Naive B cell (primary cell): ENCODE data around the gene SRGAP3. TPM values are rescaled to one million over a fixed set of nuclear protein-coding genes. Genes with fewer than 3 reads are reported as not detected.
A peak's percentile ranks its signal among the peaks of the same experiment; 100 is the strongest.

ENCODE experiments used
- ATAC-seq, 2 donors: fragments of 150-1000 bp; cut with Tn5 transposase; 2 replicates each; pipeline ENCODE4 v1.10.0; 2021; ENCODE audit warnings: low read depth in 2 of 2, mild to moderate bottlenecking in 2 of 2, moderate library complexity in 2 of 2
- DNase-seq: peaks from one replicate; pipeline ENCODE4 v3.0.0; 2022
- H3K27ac Mint-ChIP-seq, 6 donors: one replicate each; pipeline ENCODE4 v1.8.0; 2020 to 2022; ENCODE audit warnings: mild to moderate bottlenecking in 6 of 6, mixed read lengths in 6 of 6, moderate library complexity in 5 of 6, inconsistent platforms in 2 of 6
- H3K27me3 Mint-ChIP-seq, 3 donors: one replicate each; pipeline ENCODE4 v1.8.0; 2021 to 2022; ENCODE audit warnings: mixed read lengths in 3 of 3, mild to moderate bottlenecking in 1 of 3
- H3K36me3 Mint-ChIP-seq, 2 donors: one replicate each; pipeline ENCODE4 v1.8.0; 2020 to 2022; ENCODE audit warnings: mixed read lengths in 2 of 2, inconsistent platforms in 1 of 2, mild to moderate bottlenecking in 1 of 2
- H3K4me1 Mint-ChIP-seq, 3 donors: one replicate each; pipeline ENCODE4 v1.8.0; 2020 to 2022; ENCODE audit warnings: mixed read lengths in 3 of 3, inconsistent platforms in 1 of 3, mild to moderate bottlenecking in 1 of 3, moderate library complexity in 1 of 3
- H3K4me3 Mint-ChIP-seq, 8 donors: one replicate each; pipeline ENCODE4 v1.8.0; 2020 to 2022; ENCODE audit warnings: mild to moderate bottlenecking in 8 of 8, mixed read lengths in 8 of 8, moderate library complexity in 8 of 8, inconsistent platforms in 2 of 8
- H3K9me3 Mint-ChIP-seq, 7 donors: one replicate each; pipeline ENCODE4 v1.8.0; 2020 to 2022; ENCODE audit warnings: mixed read lengths in 7 of 7, mild to moderate bottlenecking in 5 of 7, inconsistent platforms in 2 of 7, moderate library complexity in 1 of 7
- polyA plus RNA-seq, 6 donors: library from polyadenylated mRNA; unstranded; fragments of 300-500 nt; fragmentation: Illumina TruSeq; gene quantifications; one replicate each; pipeline ENCODE4 v1.2.3, GENCODE V29; 2021; ENCODE audit warnings: low read depth in 6 of 6

SRGAP3 gene
- polyA plus RNA-seq, 6 donors from 2014 or later = 0.36 to 2.4 (median 0.87) TPM; not detected in 1

DNA sequence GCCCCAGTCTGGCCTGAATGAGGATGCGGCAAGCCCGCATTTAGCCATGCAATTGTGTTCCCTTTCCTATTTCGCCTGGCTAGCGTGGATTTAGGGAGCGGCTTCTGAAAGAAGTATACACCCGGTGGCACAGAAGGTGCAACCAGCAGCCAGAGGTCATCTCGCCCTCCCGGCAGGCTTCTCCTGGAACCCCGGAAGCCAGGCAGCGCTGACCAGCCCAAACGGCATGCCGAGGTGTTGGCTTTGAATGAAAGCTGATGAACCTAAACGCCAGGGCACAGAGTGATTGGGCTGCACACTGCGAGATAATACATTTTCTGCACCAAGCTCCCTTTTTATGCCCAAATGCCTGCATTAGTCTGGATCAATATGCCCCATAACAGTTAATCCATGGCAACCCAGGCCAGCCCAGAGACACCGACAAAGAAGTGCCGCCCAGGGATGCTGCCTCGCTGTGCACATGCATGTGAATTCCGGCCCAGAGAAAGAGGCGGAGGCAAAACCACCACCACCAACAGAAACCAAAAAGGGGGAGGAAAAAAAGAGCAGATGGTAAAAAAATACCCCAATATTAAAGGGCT lies 1.4 kb downstream of the SRGAP3 start:
- peak overlapping the region in 7 of 8 donors; percentile 79 to 95 (median 92) for H3K4me3 Mint-ChIP-seq
- peaks cover 17 to 25% (median 22%) of the 10 kb centered on the region in 3 donors for H3K4me1 Mint-ChIP-seq
- H3K9me3 Mint-ChIP-seq = no peaks in the 10 kb centered on the region
- H3K36me3 Mint-ChIP-seq = no peaks in the 10 kb centered on the region
- peak overlapping the region in 1 of 6 donors; percentile 27 for H3K27ac Mint-ChIP-seq
- no peak for DNase-seq
- H3K27me3 Mint-ChIP-seq = peaks cover 4 to 16% (median 7%) of the 10 kb centered on the region in 3 donors
- no peak for ATAC-seq

DNA sequence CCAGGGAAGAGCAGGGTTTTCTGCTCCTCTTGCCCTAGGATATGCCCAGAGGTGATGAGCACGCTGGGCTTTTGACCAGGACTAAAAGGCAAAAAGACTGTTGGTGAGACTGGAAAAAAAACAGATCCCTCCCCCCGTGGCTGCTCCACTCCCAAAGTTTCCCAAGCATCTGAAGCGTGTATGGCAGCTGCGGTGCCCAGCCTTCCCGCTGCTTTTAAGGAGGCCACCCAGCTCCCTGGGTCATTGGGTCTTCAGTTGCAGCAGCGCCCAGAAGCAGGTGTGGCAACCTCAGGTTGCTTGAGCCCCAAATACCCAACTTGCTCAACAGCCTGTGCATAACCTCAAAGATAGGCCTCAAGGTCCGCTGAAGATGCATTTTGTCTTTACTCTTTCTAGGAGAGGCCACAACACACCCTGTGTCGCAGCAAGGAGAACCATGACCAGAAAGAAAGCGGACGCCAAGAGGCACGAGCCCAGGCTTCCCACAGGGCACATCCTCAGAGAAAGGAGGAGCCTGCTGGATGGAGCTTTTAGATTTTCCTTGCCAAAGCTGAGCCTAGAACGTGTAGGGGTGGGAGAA lies 2.0 kb downstream of the SRGAP3 start:
- H3K4me3 Mint-ChIP-seq = peak overlapping the region in 4 of 8 donors; percentile 5 to 92 (median 47)
- DNase-seq = no peak
- H3K27me3 Mint-ChIP-seq = peaks cover 0 to 15% (median 7%) of the 10 kb centered on the region in 3 donors

DNA sequence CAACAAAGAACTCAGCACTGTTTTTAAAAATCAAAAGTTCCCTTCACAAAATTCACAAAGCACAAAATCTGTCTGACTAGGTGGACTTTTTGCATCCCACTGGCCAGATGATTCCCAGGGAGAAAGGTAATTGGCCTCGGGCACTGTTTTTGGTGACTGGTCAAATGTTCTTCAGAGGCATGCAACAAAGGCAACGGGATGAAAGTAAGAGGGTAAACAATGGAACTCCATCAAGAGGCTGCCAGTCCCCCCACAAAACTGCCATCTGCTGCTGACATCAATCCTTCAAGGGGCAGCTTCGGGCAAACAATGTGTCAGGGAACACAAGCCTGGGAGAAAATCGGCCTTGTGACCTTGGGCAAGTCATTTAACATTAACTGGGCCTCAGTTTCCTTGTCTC lies 3.3 kb downstream of the SRGAP3 start:
- DNase-seq = no peak
- H3K36me3 Mint-ChIP-seq = no peaks in the 10 kb centered on the region
- no peak overlapping the region for H3K27ac Mint-ChIP-seq
- H3K4me3 Mint-ChIP-seq = no peak overlapping the region
- peaks cover 17 to 25% (median 22%) of the 10 kb centered on the region in 3 donors for H3K4me1 Mint-ChIP-seq
- H3K27me3 Mint-ChIP-seq = peaks cover 6 to 9% (median 7%) of the 10 kb centered on the region in 3 donors
- no peak for ATAC-seq
- H3K9me3 Mint-ChIP-seq = peaks cover 0 to 3% (median 0%) of the 10 kb centered on the region in 7 donors

More for the DNA sequence above, 2.0 kb downstream of the SRGAP3 start:
- Mint-ChIP-seq H3K4me1 (peaks cover 17 to 25% (median 22%) of the 10 kb centered on the region in 3 donors), H3K9me3 (no peaks in the 10 kb centered on the region), H3K36me3 (no peaks in the 10 kb centered on the region), H3K27ac (peak overlapping the region in 1 of 6 donors; percentile 16)
- ATAC-seq = no peak

DNA sequence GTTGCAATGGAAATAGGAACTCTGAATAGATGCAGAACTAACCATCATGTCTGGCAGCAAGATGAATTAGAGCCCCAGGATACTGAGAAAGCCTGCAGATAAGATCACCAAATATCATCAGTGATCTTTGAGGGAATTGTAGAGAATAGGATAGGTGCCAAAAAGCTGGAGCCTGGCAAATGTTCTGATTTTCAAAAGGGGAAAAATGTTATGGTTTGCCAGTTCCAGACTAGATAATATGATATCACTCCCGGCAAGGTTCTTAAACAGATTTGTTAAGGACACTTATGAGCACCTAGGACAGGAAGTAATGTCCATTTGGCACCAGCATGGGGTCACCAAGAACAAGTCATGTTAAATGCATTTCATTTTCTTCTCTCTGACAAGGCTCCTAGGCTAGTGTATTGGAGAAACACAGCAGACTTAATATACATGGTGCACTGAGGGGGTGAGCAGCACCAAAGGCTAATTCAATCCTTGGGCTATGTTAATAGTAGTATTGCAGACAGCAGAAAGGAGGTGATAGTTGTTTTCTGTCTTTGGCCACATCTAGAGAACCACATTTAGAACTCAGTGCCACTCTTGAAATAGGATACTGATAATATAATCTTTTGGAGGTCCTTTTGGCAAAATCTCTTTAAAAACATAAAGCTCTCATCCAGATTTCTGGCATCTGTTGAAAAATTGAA lies 4.8 kb downstream of the SRGAP3 start:
- H3K27ac Mint-ChIP-seq = no peak overlapping the region
- no peaks in the 10 kb centered on the region for H3K36me3 Mint-ChIP-seq
- H3K27me3 Mint-ChIP-seq = peaks cover 7 to 9% (median 7%) of the 10 kb centered on the region in 3 donors
- peaks cover 0 to 3% (median 0%) of the 10 kb centered on the region in 7 donors for H3K9me3 Mint-ChIP-seq
- ATAC-seq = no peak
- H3K4me1 Mint-ChIP-seq = peaks cover 14 to 18% (median 17%) of the 10 kb centered on the region in 3 donors
- no peak for DNase-seq
- H3K4me3 Mint-ChIP-seq = no peak overlapping the region

DNA sequence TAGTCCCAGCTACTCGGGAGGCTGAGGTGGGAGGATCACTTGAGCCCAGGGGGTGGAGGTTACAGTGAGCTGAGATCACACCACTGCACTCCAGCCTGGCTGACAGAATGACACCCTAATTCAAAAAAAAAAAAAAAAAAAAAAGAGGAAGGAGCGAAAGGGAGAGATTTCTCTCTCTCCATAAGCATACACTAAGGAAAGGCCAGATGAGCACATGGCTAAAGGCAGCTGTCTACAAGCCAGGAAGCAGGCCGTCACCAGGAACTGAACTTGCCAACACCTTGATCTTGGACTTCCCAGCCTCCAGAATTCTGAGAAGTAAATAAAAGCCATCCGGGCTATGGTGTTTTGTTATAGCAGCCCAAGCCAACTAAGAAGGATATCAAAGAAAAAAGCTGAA lies 7.5 kb downstream of the SRGAP3 start:
- ATAC-seq = no peak
- Mint-ChIP-seq H3K27ac (no peak overlapping the region), H3K4me1 (no peaks in the 10 kb centered on the region), H3K4me3 (no peak overlapping the region), H3K9me3 (peaks cover 0 to 3% (median 0%) of the 10 kb centered on the region in 7 donors), H3K27me3 (peaks cover 7 to 19% (median 12%) of the 10 kb centered on the region in 3 donors), H3K36me3 (no peaks in the 10 kb centered on the region)
- no peak for DNase-seq

DNA sequence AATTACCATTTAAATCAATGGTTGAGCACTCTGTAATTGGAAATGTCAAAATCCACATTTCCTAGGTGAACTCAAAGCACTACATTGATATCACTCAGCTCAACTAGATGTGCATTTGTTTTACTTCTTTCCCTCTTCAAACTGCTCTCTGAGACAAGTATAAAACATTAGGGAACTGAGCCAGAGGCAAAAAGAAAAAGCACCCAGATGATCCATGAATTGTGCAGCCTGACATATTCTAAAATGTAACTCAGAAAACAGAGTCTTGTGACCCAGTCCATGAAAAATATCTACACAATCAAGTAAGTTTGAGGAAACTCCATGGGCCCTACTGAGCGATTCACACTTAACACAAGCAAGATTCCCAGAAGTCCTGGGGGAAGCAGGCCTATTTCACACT lies 9.8 kb downstream of the SRGAP3 start:
- Mint-ChIP-seq H3K4me1 (no peaks in the 10 kb centered on the region), H3K4me3 (no peak overlapping the region)
- ATAC-seq = no peak

DNA sequence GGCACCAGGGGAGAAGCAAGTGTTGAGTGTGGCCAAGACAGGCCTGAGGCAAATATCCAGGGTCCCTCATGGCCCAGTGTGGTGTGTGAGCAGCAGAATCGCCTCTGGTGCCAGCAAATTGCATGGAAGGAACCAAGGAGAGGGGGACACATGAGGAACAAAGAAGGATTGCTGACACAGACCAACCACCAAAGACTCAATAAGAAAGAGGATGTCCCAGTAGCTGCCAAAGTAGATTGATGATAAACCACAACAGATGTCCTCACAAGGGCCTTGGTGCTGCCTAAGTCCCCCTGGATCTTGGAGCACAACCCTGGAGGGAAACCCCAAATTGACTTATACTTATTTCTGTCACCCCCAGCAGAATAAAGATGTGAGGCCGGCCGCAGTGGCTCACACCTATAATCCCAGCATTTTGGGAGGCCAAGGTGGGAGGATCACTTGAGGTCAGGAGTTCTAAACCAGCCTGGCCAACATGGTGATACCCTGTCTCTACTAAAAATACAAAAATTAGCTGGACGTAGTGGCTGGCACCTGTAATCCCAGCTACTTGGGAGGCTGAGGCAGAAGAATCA lies 10.6 kb downstream of the SRGAP3 start:
- Mint-ChIP-seq H3K27ac (no peak overlapping the region), H3K36me3 (peaks cover 0 to 7% of the 10 kb centered on the region in 2 donors), H3K4me1 (no peaks in the 10 kb centered on the region), H3K27me3 (peaks cover 7 to 33% (median 10%) of the 10 kb centered on the region in 3 donors), H3K4me3 (no peak overlapping the region), H3K9me3 (peaks cover 0 to 4% (median 0%) of the 10 kb centered on the region in 7 donors)
- ATAC-seq (no peak), DNase-seq (no peak)

More for the DNA sequence above, 9.8 kb downstream of the SRGAP3 start:
- H3K27me3 Mint-ChIP-seq = peaks cover 7 to 33% (median 17%) of the 10 kb centered on the region in 3 donors
- DNase-seq = no peak
- H3K27ac Mint-ChIP-seq = no peak overlapping the region
- peaks cover 0 to 3% (median 0%) of the 10 kb centered on the region in 7 donors for H3K9me3 Mint-ChIP-seq
- H3K36me3 Mint-ChIP-seq = peaks cover 0 to 7% of the 10 kb centered on the region in 2 donors

DNA sequence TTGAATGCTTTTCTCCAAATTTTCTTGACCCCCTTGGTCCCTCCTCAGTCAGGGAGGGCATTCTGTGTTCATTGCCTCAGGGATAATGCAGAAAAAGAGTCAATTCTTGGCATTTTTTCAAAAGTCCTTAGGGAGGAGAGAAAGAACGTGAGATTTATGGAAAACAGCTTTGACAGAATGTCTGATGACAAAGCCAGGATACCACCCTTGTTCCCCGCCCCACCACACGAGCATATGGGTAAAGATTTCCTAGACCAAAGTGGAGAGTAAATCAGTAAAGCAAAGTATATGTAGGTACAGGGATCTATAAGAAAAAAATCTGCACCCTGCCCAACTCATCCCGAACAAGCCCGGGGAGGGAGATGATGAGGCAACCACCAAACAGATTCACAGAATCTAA lies 11.2 kb downstream of the SRGAP3 start:
- H3K9me3 Mint-ChIP-seq = peaks cover 0 to 4% (median 0%) of the 10 kb centered on the region in 7 donors
- DNase-seq (no peak), ATAC-seq (no peak)
- H3K4me3 Mint-ChIP-seq = no peak overlapping the region
- H3K27me3 Mint-ChIP-seq = peaks cover 7 to 31% (median 10%) of the 10 kb centered on the region in 3 donors
- no peak overlapping the region for H3K27ac Mint-ChIP-seq
- peaks cover 0 to 7% of the 10 kb centered on the region in 2 donors for H3K36me3 Mint-ChIP-seq
- no peaks in the 10 kb centered on the region for H3K4me1 Mint-ChIP-seq

DNA sequence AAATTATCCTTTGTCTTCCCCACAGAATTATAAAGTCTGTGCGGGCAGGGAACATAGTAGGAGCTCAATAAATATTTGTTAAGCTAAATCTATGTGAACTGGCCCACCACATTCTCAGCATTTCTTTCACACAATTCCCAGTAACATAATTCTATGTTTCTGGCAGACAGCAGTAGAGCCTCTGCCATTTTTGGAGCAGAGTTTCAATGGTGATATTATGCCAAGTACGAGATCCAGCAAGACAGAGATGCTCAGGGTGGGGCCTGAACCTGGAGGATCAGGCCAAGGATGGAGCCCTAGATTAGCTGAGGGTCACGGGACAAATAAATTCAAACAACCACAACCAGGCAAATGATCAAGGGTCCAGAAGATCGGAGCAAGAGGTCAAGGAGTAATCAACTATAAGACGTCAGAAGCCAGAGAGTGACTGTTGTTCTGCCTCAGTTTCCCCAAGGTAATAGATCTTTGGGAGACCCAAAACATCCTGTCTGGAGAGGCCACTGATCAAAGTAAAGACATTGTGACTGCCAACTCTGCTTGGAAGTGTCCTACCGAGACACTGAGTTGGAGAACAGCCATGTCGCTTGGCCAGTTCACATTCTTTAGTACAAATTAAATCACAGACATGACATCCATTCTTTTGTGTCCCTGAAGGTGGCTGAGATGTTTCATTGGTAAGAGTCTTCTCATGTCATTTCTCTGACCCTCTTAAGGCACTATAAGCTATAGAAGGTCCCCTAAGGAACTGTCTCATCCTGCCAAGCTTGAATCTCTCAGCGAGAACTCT lies 15.4 kb downstream of the SRGAP3 start:
- peak overlapping the region in 1 of 8 donors; percentile 5 for H3K4me3 Mint-ChIP-seq
- H3K27ac Mint-ChIP-seq = no peak overlapping the region
- H3K9me3 Mint-ChIP-seq = peaks cover 0 to 4% (median 0%) of the 10 kb centered on the region in 7 donors
- DNase-seq (no peak), ATAC-seq (no peak)
- H3K36me3 Mint-ChIP-seq = peaks cover 0 to 7% of the 10 kb centered on the region in 2 donors
- peaks cover 0 to 24% (median 10%) of the 10 kb centered on the region in 3 donors for H3K27me3 Mint-ChIP-seq
- H3K4me1 Mint-ChIP-seq = no peaks in the 10 kb centered on the region

DNA sequence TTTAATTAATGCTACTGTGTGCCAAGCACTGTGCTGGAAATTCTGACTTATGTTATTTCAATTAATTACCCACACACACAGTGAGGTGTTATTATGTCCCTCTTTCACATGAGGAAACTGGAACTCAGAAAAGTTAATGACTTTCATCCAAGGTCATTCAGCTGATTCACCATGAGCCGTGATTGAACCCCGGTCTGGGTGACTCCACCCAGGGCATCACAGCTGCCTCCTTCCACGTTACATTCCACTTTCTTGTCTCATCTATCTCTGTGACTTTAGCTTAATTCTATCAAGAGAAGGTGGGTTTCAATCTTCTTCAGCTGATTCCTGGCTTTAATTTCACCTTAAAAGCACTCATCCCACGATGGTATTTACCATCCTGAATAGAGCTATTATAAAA lies 16.3 kb downstream of the SRGAP3 start:
- no peak overlapping the region for H3K27ac Mint-ChIP-seq
- no peaks in the 10 kb centered on the region for H3K4me1 Mint-ChIP-seq
- DNase-seq (no peak), ATAC-seq (no peak)
- H3K36me3 Mint-ChIP-seq = peaks cover 0 to 7% of the 10 kb centered on the region in 2 donors
- no peak overlapping the region for H3K4me3 Mint-ChIP-seq
- peaks cover 0 to 4% (median 0%) of the 10 kb centered on the region in 7 donors for H3K9me3 Mint-ChIP-seq
- H3K27me3 Mint-ChIP-seq = peaks cover 0 to 24% (median 10%) of the 10 kb centered on the region in 3 donors

DNA sequence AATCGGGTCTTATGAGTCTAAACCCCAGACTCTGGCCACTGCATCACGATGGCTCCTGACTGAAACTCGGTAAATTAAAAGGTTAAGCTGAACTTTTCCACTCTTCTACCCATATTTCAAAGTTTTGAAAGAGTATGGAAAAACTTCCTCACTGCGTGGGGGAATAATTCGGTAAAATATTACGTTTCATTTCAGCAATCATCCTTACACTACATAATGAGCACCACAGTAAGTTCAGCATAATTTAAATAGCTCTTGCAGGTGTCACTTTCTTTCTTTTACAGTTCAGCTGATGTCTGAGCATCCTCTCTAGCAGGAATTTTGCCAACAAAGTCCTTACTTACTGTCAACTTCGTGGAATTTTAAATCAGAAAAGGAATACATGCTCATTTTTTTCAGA lies 17.5 kb downstream of the SRGAP3 start:
- H3K4me1 Mint-ChIP-seq = no peaks in the 10 kb centered on the region
- peaks cover 0 to 7% of the 10 kb centered on the region in 2 donors for H3K36me3 Mint-ChIP-seq
- H3K4me3 Mint-ChIP-seq = no peak overlapping the region
- H3K27ac Mint-ChIP-seq = no peak overlapping the region
- peaks cover 0 to 13% (median 4%) of the 10 kb centered on the region in 3 donors for H3K27me3 Mint-ChIP-seq
- H3K9me3 Mint-ChIP-seq = peaks cover 0 to 4% (median 0%) of the 10 kb centered on the region in 7 donors
- DNase-seq (no peak), ATAC-seq (no peak)

DNA sequence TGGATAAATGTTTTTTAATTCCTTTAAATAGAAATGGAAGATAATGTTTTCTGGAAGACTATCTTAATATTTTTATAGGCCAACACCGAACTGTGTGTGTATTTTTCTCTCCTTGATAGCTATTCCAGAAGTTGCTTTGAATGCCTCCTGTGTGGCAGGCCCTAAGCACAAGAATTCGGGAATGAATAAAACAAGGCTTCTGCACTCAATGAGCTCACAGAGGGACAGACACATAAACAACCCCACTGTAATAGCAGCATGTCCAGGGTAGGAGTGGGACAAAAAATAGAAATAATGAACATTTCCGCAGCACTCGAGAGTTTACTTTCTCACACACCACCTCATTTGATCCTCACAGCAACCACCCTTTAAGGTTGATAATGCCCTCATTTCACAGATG lies 18.0 kb downstream of the SRGAP3 start:
- peaks cover 0 to 8% (median 4%) of the 10 kb centered on the region in 3 donors for H3K27me3 Mint-ChIP-seq

DNA sequence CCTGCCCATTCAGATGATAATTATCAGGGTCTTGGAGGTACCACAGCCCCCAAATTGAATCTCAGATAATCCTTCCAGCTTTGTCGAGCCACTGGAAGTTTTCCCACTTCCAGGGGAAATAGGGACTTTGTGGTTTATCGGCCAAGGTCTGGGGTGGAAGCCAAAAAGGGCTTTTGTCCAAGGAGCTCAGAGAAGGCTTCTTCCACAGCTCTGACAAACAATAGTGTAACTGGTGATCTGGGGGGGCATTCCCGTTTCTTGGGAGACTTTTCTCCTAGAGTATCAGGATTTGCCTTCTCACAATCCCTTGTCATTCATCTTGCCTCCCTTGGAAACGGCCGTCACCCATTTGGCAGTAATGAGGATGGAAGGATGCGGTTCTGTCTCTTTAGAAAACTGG lies 18.4 kb downstream of the SRGAP3 start:
- H3K4me1 Mint-ChIP-seq = no peaks in the 10 kb centered on the region
- peaks cover 0 to 4% (median 2%) of the 10 kb centered on the region in 3 donors for H3K27me3 Mint-ChIP-seq
- peaks cover 0 to 4% (median 0%) of the 10 kb centered on the region in 7 donors for H3K9me3 Mint-ChIP-seq

More for the DNA sequence above, 18.0 kb downstream of the SRGAP3 start:
- Mint-ChIP-seq H3K4me3 (no peak overlapping the region), H3K36me3 (peaks cover 0 to 6% of the 10 kb centered on the region in 2 donors), H3K27ac (no peak overlapping the region), H3K9me3 (peaks cover 0 to 4% (median 0%) of the 10 kb centered on the region in 7 donors), H3K4me1 (no peaks in the 10 kb centered on the region)
- DNase-seq = no peak
- no peak for ATAC-seq

More for the DNA sequence above, 18.4 kb downstream of the SRGAP3 start:
- Mint-ChIP-seq H3K4me3 (no peak overlapping the region), H3K27ac (no peak overlapping the region), H3K36me3 (peaks cover 0 to 1% of the 10 kb centered on the region in 2 donors)
- DNase-seq = no peak
- ATAC-seq = no peak
